GM10248 (cell line): ENCODE measurements around the gene NRG4.

ENCODE experiments used
- CTCF ChIA-PET: fragments of 300-600 bp; sonication (Branson Sonifier 250); formaldehyde crosslinking; extraction: SDS; loops from one replicate; lab custom pipeline; 2021; ENCODE audit warnings: antibody characterized with exemption; lab: Yijun Ruan, JAX
- POLR2A ChIA-PET: fragments of 350-650 bp; sonication (Branson Sonifier 250); formaldehyde crosslinking; extraction: SDS; loops from one replicate; lab custom pipeline; 2020; ENCODE audit warnings: antibody characterized with exemption; lab: Yijun Ruan, JAX
- DNase-seq: peaks from one replicate; pipeline ENCODE4 v3.0.0; 2012; ENCODE audit errors: extremely low spot score
- CTCF ChIP-seq: IDR thresholded peaks from 2 replicates; pipeline ENCODE4 v1.5.1; 2012; ENCODE audit warnings: mild to moderate bottlenecking, low read depth; ENCODE audit errors: extremely low read depth, missing control alignments, control extremely low read depth

Gene NRG4

DNA sequence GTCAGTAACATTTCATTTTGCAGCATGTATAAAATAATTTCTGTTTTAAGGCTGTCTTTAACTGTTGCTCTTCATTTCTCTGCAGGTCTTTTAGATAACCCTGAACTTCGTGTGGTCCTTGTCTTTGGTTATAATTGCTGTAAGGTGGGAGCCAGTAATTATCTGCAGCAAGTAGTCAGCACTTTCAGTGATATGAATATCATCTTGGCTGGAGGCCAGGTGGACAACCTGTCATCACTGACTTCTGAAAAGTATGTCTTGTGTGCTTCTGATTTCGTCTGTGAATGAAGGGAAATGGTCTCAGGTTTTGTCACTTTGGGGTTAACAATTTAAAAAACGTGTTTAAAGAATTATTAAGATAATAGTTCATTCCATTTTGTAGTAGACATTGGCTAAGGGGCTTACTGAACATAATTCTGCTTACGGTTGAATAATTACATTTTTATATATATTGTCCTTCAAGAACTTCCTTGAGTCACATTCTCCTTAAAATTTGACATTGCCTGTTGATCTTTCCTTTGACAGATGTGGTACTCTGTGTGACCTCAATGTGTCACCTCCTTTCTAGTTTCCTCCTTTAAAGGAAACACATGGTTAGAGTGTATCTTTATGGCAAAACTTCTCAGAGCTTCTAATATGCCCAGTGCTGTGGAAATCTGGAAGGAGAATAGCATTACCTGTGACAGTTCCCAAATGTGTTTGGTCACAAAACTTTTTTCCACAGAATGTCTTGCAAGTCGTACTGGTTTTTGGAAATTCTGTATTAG lies 82.2 kb downstream of the NRG4 start:
- DNase-seq, result no peak
- ChIA-PET POLR2A (no interaction called here), CTCF (interaction anchor here (1.0 to 2.8 kb wide), 3 partner anchors 9 to 209 kb away, joined by 3 to 9 read pairs (median 5); no protein-coding TSS in a partner anchor)
- TF ChIP-seq CTCF, result no peak

- no peak for DNase-seq
- ChIA-PET CTCF (interaction anchor here (1.0 to 2.8 kb wide), 3 partner anchors 8 to 210 kb away, joined by 3 to 9 read pairs (median 5); no protein-coding TSS in a partner anchor), POLR2A (no interaction called here)
These were observed 83.3 kb downstream of the NRG4 start for GRCh38 chr15:75928680-75929608.

DNA sequence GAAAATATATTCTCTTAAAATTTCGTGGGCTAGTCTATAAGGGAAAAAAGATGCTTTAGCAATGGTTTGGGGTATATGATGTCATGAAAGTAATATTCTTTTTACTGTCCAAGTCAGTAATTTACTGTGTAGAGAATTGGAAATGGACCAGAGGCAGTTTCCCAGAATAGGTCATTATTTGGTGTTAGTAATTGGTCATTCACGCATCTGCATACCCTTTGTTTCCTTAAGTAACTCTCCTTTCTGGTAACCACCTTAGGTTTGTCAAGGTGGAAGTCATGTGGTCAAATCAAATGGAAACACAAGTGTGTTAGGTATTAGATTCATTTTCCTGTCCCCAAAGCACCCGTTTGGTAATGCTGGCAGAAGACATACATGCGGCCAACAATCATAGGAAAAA lies 84.6 kb downstream of the NRG4 start:
- ChIA-PET POLR2A (no interaction called here), CTCF (no interaction called here)
- TF ChIP-seq CTCF, result no peak
- no peak for DNase-seq

More at GRCh38 chr15:75928680-75929608, 83.3 kb downstream of the NRG4 start:
- TF ChIP-seq CTCF, result peak; percentile 29

DNA sequence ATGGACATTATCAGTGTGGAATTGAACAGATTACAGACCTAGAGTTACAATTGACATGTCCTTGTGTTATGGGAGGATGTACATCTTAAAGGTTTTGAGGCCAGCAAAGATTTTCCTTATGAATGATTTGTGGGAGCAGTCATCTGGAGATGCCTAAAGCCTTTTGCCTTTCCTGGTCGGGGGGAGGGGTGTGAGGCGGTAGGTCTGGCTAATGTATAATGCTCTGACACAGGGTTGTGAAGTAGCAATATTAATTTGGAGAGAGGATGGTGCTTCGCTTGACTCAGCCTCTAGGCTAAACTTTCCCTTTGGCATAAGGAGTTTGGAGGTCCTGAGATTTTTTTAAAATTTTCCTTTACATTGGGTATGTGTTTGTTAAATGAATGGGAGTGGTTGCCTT lies 85.3 kb downstream of the NRG4 start:
- ChIA-PET CTCF (no interaction called here), POLR2A (no interaction called here)
- TF ChIP-seq CTCF, result no peak
- no peak for DNase-seq

DNA sequence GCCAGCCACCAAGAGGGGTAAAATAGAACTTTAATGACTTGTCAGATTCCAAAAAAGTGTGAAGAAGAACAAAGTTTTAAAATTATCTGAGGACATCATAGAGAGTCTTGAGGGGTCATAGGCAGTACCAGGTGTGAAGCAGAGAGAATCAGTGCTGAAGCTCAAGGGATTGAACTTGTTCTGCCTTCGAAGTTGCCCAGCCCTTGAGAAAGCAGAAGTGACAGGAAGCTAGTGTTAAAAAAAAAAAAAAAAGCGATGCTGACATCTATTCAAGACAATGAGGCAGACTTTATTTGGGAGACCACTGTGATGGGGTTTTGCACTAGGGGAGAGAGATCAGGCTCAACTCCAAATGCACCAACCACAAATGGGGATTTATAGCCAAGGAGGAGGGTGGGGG lies 86.8 kb downstream of the NRG4 start:
- CTCF ChIA-PET, result no interaction called here

More for the DNA sequence above, 86.8 kb downstream of the NRG4 start:
- POLR2A ChIA-PET, result no interaction called here
- DNase-seq, result no peak
- TF ChIP-seq CTCF, result no peak
